Neural progenitor cell (in vitro differentiated cells): Measurements from ENCODE around the gene ULBP2. TPM values are rescaled to one million over a fixed set of nuclear protein-coding genes. Genes with fewer than 3 reads are reported as not detected.

Experiments used
- DNase-seq: peaks from one replicate; pipeline ENCODE4 v3.0.0-alpha.2; 2016; ENCODE audit warnings: low spot score
- H2AFZ ChIP-seq: fragments of 200-600 bp; sonication (generic); replicated peaks from 2 replicates; pipeline ENCODE4 v1.6.1; 2016; ENCODE audit warnings: antibody characterized with exemption
- H3F3A ChIP-seq: fragments of 200-600 bp; sonication (generic); 2 replicates; pipeline ENCODE4 v1.6.1; 2016; ENCODE audit warnings: antibody characterized with exemption, low read depth
- H3K27ac ChIP-seq: fragments of 200-600 bp; sonication (generic); 2 replicates; pipeline ENCODE4 v1.5.1; 2016; ENCODE audit warnings: mild to moderate bottlenecking
- H3K27me3 ChIP-seq: fragments of 200-600 bp; sonication (generic); 2 replicates; pipeline ENCODE4 v1.6.1; 2016; ENCODE audit warnings: mild to moderate bottlenecking, moderate library complexity
- H3K36me3 ChIP-seq: fragments of 200-600 bp; sonication (generic); 2 replicates; pipeline ENCODE4 v1.5.1; 2016
- H3K4me1 ChIP-seq: fragments of 200-600 bp; sonication (generic); 2 replicates; pipeline ENCODE4 v1.6.1; 2016; ENCODE audit warnings: mixed run types
- H3K4me2 ChIP-seq: fragments of 200-600 bp; sonication (generic); 2 replicates; pipeline ENCODE4 v1.6.1; 2016
- H3K4me3 ChIP-seq: fragments of 200-600 bp; sonication (generic); 2 replicates; pipeline ENCODE4 v1.5.1; 2016
- H3K79me2 ChIP-seq: fragments of 200-600 bp; sonication (generic); 2 replicates; pipeline ENCODE4 v1.6.1; 2016; ENCODE audit warnings: low read depth
- H3K9ac ChIP-seq: fragments of 200-600 bp; sonication (generic); 2 replicates; pipeline ENCODE4 v1.6.1; 2016
- H3K9me3 ChIP-seq: fragments of 200-600 bp; sonication (generic); 2 replicates; pipeline ENCODE4 v1.5.1; 2016; ENCODE audit warnings: low read depth
- H4K20me1 ChIP-seq: fragments of 200-600 bp; sonication (generic); 2 replicates; pipeline ENCODE4 v1.6.1; 2016; ENCODE audit warnings: low read depth
- H3K27ac Mint-ChIP-seq: 3 replicates; pipeline ENCODE4 v1.8.0; 2021; ENCODE audit warnings: mixed read lengths
- H3K27me3 Mint-ChIP-seq: 2 replicates; pipeline ENCODE4 v1.8.0; 2022; ENCODE audit warnings: low read depth, mild to moderate bottlenecking, inconsistent platforms, moderate library complexity, mixed read lengths; ENCODE audit not compliant: insufficient read depth
- H3K36me3 Mint-ChIP-seq: 3 replicates; pipeline ENCODE4 v1.8.0; 2021; ENCODE audit warnings: mixed read lengths
- H3K4me1 Mint-ChIP-seq: 3 replicates; pipeline ENCODE4 v1.8.0; 2021; ENCODE audit warnings: mixed read lengths
- H3K4me3 Mint-ChIP-seq: 3 replicates; pipeline ENCODE4 v1.8.0; 2021; ENCODE audit warnings: mild to moderate bottlenecking, moderate library complexity, mixed read lengths
- H3K9me3 Mint-ChIP-seq: 3 replicates; pipeline ENCODE4 v1.8.0; 2020; ENCODE audit warnings: mixed read lengths
- CTCF ChIP-seq: fragments of 200-600 bp; sonication (generic); IDR thresholded peaks from 2 replicates; pipeline ENCODE4 v1.5.1; 2017; ENCODE audit warnings: antibody characterized with exemption, mild to moderate bottlenecking
- EZH2 ChIP-seq: fragments of 200-600 bp; sonication (generic); IDR thresholded peaks from 2 replicates; pipeline ENCODE4 v1.6.1; 2017; ENCODE audit warnings: antibody characterized with exemption, mild to moderate bottlenecking, moderate library complexity
- EZH2phosphoT487 ChIP-seq: fragments of 200-600 bp; sonication (generic); IDR thresholded peaks from 2 replicates; pipeline ENCODE4 v1.6.1; 2017; ENCODE audit warnings: antibody characterized with exemption
- total RNA-seq: library from RNA; depleted of rRNA; stranded (reverse); fragments of >200 nt; gene quantifications from 2 replicates; pipeline ENCODE4 v1.2.3, GENCODE V29; 2015; ENCODE audit warnings: low replicate concordance

The ULBP2 gene
- total RNA-seq, 1 donor from 2014 or later = not detected

GRCh38 chr6:149983145-149983544, 41.3 kb downstream of the ULBP2 start:
- Histone ChIP-seq H3K9me3 (peaks cover 4% of the 10 kb centered on the region), H3K79me2 (no peaks in the 10 kb centered on the region), H3K4me2 (no peak overlapping the region), H3K4me3 (no peak overlapping the region), H3F3A (peaks cover 10% of the 10 kb centered on the region), H3K27me3 (peaks cover 98% of the 10 kb centered on the region), H3K4me1 (no peaks in the 10 kb centered on the region), H3K27ac (no peak overlapping the region), H3K9ac (no peak overlapping the region), H3K36me3 (no peaks in the 10 kb centered on the region), H4K20me1 (peaks cover 13% of the 10 kb centered on the region), H2AFZ (no peak overlapping the region)
- DNase-seq = peak; percentile 3
- H3K9me3 Mint-ChIP-seq = peaks cover 21% of the 10 kb centered on the region
- no peaks in the 10 kb centered on the region for H3K4me1 Mint-ChIP-seq
- no peak overlapping the region for H3K27ac Mint-ChIP-seq
- H3K4me3 Mint-ChIP-seq = no peak overlapping the region
- no peaks in the 10 kb centered on the region for H3K36me3 Mint-ChIP-seq
- peaks cover 87% of the 10 kb centered on the region for H3K27me3 Mint-ChIP-seq
- TF ChIP-seq EZH2 = peak; percentile 37
- no peak for TF ChIP-seq CTCF
- TF ChIP-seq EZH2phosphoT487 = peak; percentile 36

GRCh38 chr6:149984773-149985172, 43.0 kb downstream of the ULBP2 start:
- Mint-ChIP-seq H3K9me3 (peaks cover 32% of the 10 kb centered on the region), H3K27me3 (peaks cover 91% of the 10 kb centered on the region), H3K4me3 (no peak overlapping the region), H3K36me3 (peaks cover 2% of the 10 kb centered on the region), H3K27ac (no peak overlapping the region), H3K4me1 (peaks cover 2% of the 10 kb centered on the region)
- H3K27me3 ChIP-seq = peaks cover 98% of the 10 kb centered on the region
- TF ChIP-seq EZH2 = peak; percentile 77
- TF ChIP-seq EZH2phosphoT487 = no peak
- H3K4me1 ChIP-seq = no peaks in the 10 kb centered on the region
- no peaks in the 10 kb centered on the region for H3K79me2 ChIP-seq
- peaks cover 4% of the 10 kb centered on the region for H3K9me3 ChIP-seq
- H3K4me3 ChIP-seq = no peak overlapping the region
- H3F3A ChIP-seq = peaks cover 10% of the 10 kb centered on the region
- H3K9ac ChIP-seq = no peak overlapping the region
- H4K20me1 ChIP-seq = peaks cover 18% of the 10 kb centered on the region
- no peak overlapping the region for H2AFZ ChIP-seq
- H3K36me3 ChIP-seq = no peaks in the 10 kb centered on the region
- H3K27ac ChIP-seq = no peak overlapping the region
- no peak overlapping the region for H3K4me2 ChIP-seq
- no peak for DNase-seq

- Mint-ChIP-seq H3K4me1 (peaks cover 9% of the 10 kb centered on the region), H3K9me3 (peaks cover 35% of the 10 kb centered on the region), H3K27ac (no peak overlapping the region), H3K36me3 (peaks cover 2% of the 10 kb centered on the region), H3K27me3 (peaks cover 93% of the 10 kb centered on the region), H3K4me3 (no peak overlapping the region)
- Histone ChIP-seq H3K4me2 (no peak overlapping the region), H2AFZ (no peak overlapping the region), H3K79me2 (no peaks in the 10 kb centered on the region), H3K4me1 (no peaks in the 10 kb centered on the region), H4K20me1 (peaks cover 24% of the 10 kb centered on the region), H3F3A (peaks cover 12% of the 10 kb centered on the region), H3K9me3 (peaks cover 4% of the 10 kb centered on the region), H3K9ac (no peak overlapping the region), H3K27ac (no peak overlapping the region), H3K4me3 (no peak overlapping the region), H3K36me3 (no peaks in the 10 kb centered on the region), H3K27me3 (peaks cover 98% of the 10 kb centered on the region)
- no peak for DNase-seq
- TF ChIP-seq CTCF (no peak), EZH2phosphoT487 (no peak), EZH2 (no peak)
Measured at GRCh38 chr6:149985481-149985937, 43.7 kb downstream of the ULBP2 start.

- no peak overlapping the region for H3K9ac ChIP-seq
- no peaks in the 10 kb centered on the region for H3K4me1 ChIP-seq
- no peak overlapping the region for H2AFZ ChIP-seq
- Mint-ChIP-seq H3K36me3 (peaks cover 2% of the 10 kb centered on the region), H3K4me1 (peaks cover 16% of the 10 kb centered on the region), H3K9me3 (peaks cover 32% of the 10 kb centered on the region), H3K27me3 (peaks cover 90% of the 10 kb centered on the region), H3K4me3 (no peak overlapping the region), H3K27ac (no peak overlapping the region)
- H3K79me2 ChIP-seq = no peaks in the 10 kb centered on the region
- H3K9me3 ChIP-seq = peaks cover 4% of the 10 kb centered on the region
- TF ChIP-seq EZH2phosphoT487 (no peak), EZH2 (peak; percentile 24)
- no peak for DNase-seq
- peaks cover 98% of the 10 kb centered on the region for H3K27me3 ChIP-seq
- H3K4me2 ChIP-seq = no peak overlapping the region
- peaks cover 31% of the 10 kb centered on the region for H4K20me1 ChIP-seq
- no peak overlapping the region for H3K4me3 ChIP-seq
- H3K36me3 ChIP-seq = no peaks in the 10 kb centered on the region
- no peak overlapping the region for H3K27ac ChIP-seq
- peaks cover 11% of the 10 kb centered on the region for H3F3A ChIP-seq
Measured at GRCh38 chr6:149987602-149988107, 45.8 kb downstream of the ULBP2 start.
